Ovary (tissue), 3 donors: ENCODE data around the gene B4GALT3.

Experiments
- POLR2A ChIP-seq: fragments of 450-650 bp; IDR thresholded peaks from one replicate; pipeline ENCODE4 v1.6.1; 2017; ENCODE audit warnings: antibody characterized with exemption, mild to moderate bottlenecking, moderate library complexity
- TF ChIP-seq, protein P1 (sequence below), 3 donors: fragments of 450-650 bp in 2 of 3; fragments of 200-600 bp in 1 of 3; IDR thresholded peaks; one replicate each; pipeline versions ENCODE4 v1.5.1 to v1.8.0; 2016 to 2022; ENCODE audit warnings: antibody characterized with exemption in 3 of 3, mild to moderate bottlenecking in 1 of 3
- donor health status: DM: no; HTN: no; CAD: no.

DNA sequence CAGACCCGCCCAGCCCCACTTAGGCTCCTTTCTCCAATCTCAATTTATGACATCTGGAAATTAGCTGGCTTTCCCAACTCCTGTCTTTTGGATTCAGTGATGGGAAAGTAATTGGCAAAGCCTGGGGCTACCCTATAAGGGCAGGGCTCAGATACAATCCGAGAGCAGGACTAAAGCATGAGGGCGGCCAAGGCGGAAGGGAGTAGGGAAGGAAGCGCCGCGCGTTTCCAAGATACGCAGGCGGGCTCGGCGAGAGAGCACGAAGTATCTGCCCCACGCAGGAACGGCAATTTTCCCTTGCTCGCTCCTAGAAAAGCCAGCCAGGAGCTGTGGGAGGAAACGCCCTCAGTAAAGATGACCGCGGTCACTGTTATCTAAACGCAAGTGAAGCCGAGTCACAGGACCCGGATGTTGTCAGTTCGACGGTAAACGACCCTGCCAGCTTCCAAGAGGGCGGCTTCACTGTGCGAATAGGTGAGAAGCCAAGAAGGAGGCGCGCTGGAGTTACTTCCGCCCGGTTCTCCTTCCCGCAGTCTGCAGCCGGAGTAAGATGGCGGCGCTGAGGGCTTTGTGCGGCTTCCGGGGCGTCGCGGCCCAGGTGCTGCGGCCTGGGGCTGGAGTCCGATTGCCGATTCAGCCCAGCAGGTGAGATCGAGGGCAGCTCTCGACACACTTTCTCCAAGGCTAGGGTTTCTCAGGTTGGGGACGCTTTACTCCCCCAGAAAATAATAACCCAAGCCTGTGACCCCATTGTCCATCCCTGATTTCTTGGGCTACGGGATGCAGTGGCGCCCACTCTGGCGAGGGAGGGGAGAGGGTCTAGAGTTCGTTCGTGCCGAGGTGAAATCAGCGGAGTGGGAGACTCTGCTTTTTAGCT is 24.8 kb upstream of the B4GALT3 start, which contains the start of gene NDUFS2:
- TF ChIP-seq, protein P1, sequence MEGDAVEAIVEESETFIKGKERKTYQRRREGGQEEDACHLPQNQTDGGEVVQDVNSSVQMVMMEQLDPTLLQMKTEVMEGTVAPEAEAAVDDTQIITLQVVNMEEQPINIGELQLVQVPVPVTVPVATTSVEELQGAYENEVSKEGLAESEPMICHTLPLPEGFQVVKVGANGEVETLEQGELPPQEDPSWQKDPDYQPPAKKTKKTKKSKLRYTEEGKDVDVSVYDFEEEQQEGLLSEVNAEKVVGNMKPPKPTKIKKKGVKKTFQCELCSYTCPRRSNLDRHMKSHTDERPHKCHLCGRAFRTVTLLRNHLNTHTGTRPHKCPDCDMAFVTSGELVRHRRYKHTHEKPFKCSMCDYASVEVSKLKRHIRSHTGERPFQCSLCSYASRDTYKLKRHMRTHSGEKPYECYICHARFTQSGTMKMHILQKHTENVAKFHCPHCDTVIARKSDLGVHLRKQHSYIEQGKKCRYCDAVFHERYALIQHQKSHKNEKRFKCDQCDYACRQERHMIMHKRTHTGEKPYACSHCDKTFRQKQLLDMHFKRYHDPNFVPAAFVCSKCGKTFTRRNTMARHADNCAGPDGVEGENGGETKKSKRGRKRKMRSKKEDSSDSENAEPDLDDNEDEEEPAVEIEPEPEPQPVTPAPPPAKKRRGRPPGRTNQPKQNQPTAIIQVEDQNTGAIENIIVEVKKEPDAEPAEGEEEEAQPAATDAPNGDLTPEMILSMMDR (IDR thresholded peaks at IDR 0.05), result peak in 1 of 3 donors; percentile 10
- peak; percentile 80 for TF ChIP-seq POLR2A
